ENCODE measurements around the gene ANO5. TPM values are rescaled to one million over a fixed set of nuclear protein-coding genes. Genes with fewer than 3 reads are reported as not detected.

The ANO5 gene
- total and polyA plus RNA-seq, 9 of the 15 experiments (the other 6 are each of a cell fraction or from before 2014, with no cell fraction given) = 0.16 to 0.58 (median 0.28) TPM

- intact Hi-C loops (cut with micrococcal nuclease) = loop anchor here (5.0 to 10.0 kb wide), 3 partner anchors 55 to 1655 kb away; no protein-coding TSS in a partner anchor
- no peak for ATAC-seq
- Histone ChIP-seq H3K9me1 (ENCODE audit: control insufficient read depth, insufficient read depth, low read length) (no peaks in the 10 kb centered on the region), H3K36me3 (ENCODE audit: control insufficient read depth, insufficient read depth, low read length) (no peaks in the 10 kb centered on the region), H3K4me2 (ENCODE audit: insufficient read depth, low read length) (no peak overlapping the region), H3K9me3 (replicated peaks; ENCODE audit: control insufficient read depth, insufficient read depth, low read depth, low read length) (no peaks in the 10 kb centered on the region), H4K20me1 (replicated peaks; ENCODE audit: control insufficient read depth, insufficient read depth, low read length) (no peaks in the 10 kb centered on the region), H3K79me2 (ENCODE audit: control insufficient read depth, insufficient read depth, low read length) (no peaks in the 10 kb centered on the region), H2AFZ (ENCODE audit: low read depth, low read length) (no peak overlapping the region), H3K4me1 (replicated peaks in 1 of 2; ENCODE audit: control insufficient read depth in 2 of 2, insufficient read depth in 2 of 2, low read length in 2 of 2) (no peaks in the 10 kb centered on the region), H3K27ac (ENCODE audit: extremely low read depth, low read depth, low read length) (no peak overlapping the region), H3K4me3 (no peak overlapping the region), H3K27me3 (ENCODE audit: control insufficient read depth in 2 of 2, insufficient read depth in 2 of 2, low read length in 2 of 2) (no peaks in the 10 kb centered on the region), H3K9ac (ENCODE audit: insufficient read depth in 1 of 2, low read depth in 2 of 2, low read length in 2 of 2) (no peak overlapping the region)
- in situ Hi-C loops (cut with MboI) = loop anchor here (25.0 kb wide), 1 partner anchor 1665 kb away; no protein-coding TSS in a partner anchor
- no TSS peak for BruUV-seq (replicated peaks)
- ChIA-PET CTCF (ENCODE audit: low intra/inter-chr PET ratio) (no interaction called here), POLR2A (no interaction called here)
- FAIRE-seq = no peak
- no peak for DNase-seq (ENCODE audit: extremely low read depth in 1 of 4, low spot score in 3 of 4)
- TF ChIP-seq E2F1 (CRISPR knock-in tag; IDR thresholded peaks at IDR 0.05) (no peak), MYBL2 (IDR thresholded peaks at IDR 0.05; ENCODE audit: low read depth) (no peak), MYBL2 (CRISPR knock-in tag; IDR thresholded peaks at IDR 0.05; ENCODE audit: borderline replicate concordance) (no peak), ZNF785 (CRISPR knock-in tag; IDR thresholded peaks at IDR 0.05) (no peak), RBM14 (IDR thresholded peaks at IDR 0.05; ENCODE audit: borderline replicate concordance, insufficient read depth, low read depth, low read length) (no peak), EP300 (IDR thresholded peaks at IDR 0.05; ENCODE audit: low read length) (no peak), TCF3 (CRISPR knock-in tag; IDR thresholded peaks at IDR 0.05) (no peak), SMARCC2 (IDR thresholded peaks at IDR 0.05; ENCODE audit: low read depth) (no peak), XRCC5 (IDR thresholded peaks at IDR 0.05; ENCODE audit: low read depth, low read length) (no peak), UBTF (IDR thresholded peaks at IDR 0.05; ENCODE audit: borderline replicate concordance in 1 of 2, low read depth in 2 of 2, low read length in 2 of 2) (no peak), PYGO2 (tag; IDR thresholded peaks at IDR 0.05) (no peak), EWSR1 (IDR thresholded peaks at IDR 0.05; ENCODE audit: borderline replicate concordance, low read depth, partially characterized antibody) (no peak), XRCC4 (IDR thresholded peaks at IDR 0.05; ENCODE audit: extremely low read depth, insufficient read depth, insufficient read length) (no peak), FOXP4 (CRISPR knock-in tag; IDR thresholded peaks at IDR 0.05; ENCODE audit: borderline replicate concordance) (no peak), ZFP91 (CRISPR knock-in tag; IDR thresholded peaks at IDR 0.05) (no peak), DACH1 (IDR thresholded peaks at IDR 0.05; ENCODE audit: partially characterized antibody) (no peak)
Observed at GRCh38 chr11:22302368-22302767, 109.5 kb downstream of the ANO5 start.
